H9 (cell line): ENCODE measurements around the gene DCP1B. TPM values are rescaled to one million over a fixed set of nuclear protein-coding genes. Genes with fewer than 3 reads are reported as not detected.

ENCODE experiments used
- DNase-seq: peaks from one replicate; pipeline ENCODE4 v3.0.0-alpha.2; 2017
- H2AFZ ChIP-seq: one replicate; pipeline ENCODE4 v1.6.1; 2013; ENCODE audit warnings: mild to moderate bottlenecking, low read length, control low read depth, moderate library complexity
- H2AK5ac ChIP-seq: 2 replicates; pipeline ENCODE4 v1.6.1; 2013; ENCODE audit warnings: low read length, control low read depth, mixed read lengths; ENCODE audit not compliant: insufficient read length
- H2BK120ac ChIP-seq: one replicate; pipeline ENCODE4 v1.6.1; 2013; ENCODE audit warnings: low read depth, mild to moderate bottlenecking, low read length, control low read depth, inconsistent platforms; ENCODE audit not compliant: poor library complexity, severe bottlenecking
- H2BK12ac ChIP-seq: 2 replicates; pipeline ENCODE4 v1.6.1; 2013; ENCODE audit warnings: low read length, control low read depth, mixed read lengths, low read depth; ENCODE audit not compliant: insufficient read length
- H2BK15ac ChIP-seq: 2 replicates; pipeline ENCODE4 v1.6.1; 2013; ENCODE audit warnings: low read depth, low read length, control low read depth
- H2BK20ac ChIP-seq: one replicate; pipeline ENCODE4 v1.6.1; 2013; ENCODE audit warnings: low read depth, mild to moderate bottlenecking, low read length, control low read depth, inconsistent platforms; ENCODE audit not compliant: poor library complexity, severe bottlenecking
- H2BK5ac ChIP-seq: 2 replicates; pipeline ENCODE4 v1.6.1; 2013; ENCODE audit warnings: low read length, control low read depth, mixed read lengths; ENCODE audit not compliant: insufficient read length
- H3K14ac ChIP-seq: 2 replicates; pipeline ENCODE4 v1.6.1; 2013; ENCODE audit warnings: low read length, control low read depth; ENCODE audit not compliant: insufficient read depth
- H3K18ac ChIP-seq: 2 replicates; pipeline ENCODE4 v1.6.1; 2013; ENCODE audit warnings: low read depth, mild to moderate bottlenecking, mixed read lengths, low read length, control low read depth; ENCODE audit not compliant: insufficient read length
- H3K23ac ChIP-seq: 2 replicates; pipeline ENCODE4 v1.6.1; 2013; ENCODE audit warnings: low read length, control low read depth, mixed read lengths, low read depth; ENCODE audit not compliant: insufficient read length
- H3K23me2 ChIP-seq: 2 replicates; pipeline ENCODE4 v1.6.1; 2013; ENCODE audit warnings: low read depth, mild to moderate bottlenecking, mixed read lengths, low read length, control low read depth; ENCODE audit not compliant: insufficient read length, poor library complexity, severe bottlenecking
- H3K27ac ChIP-seq: 2 replicates; pipeline ENCODE4 v1.5.1; 2013; ENCODE audit warnings: low read length, control low read depth, mixed read lengths, low read depth; ENCODE audit not compliant: insufficient read length
- H3K27me3 ChIP-seq: 2 replicates; pipeline ENCODE4 v1.6.1; 2013; ENCODE audit warnings: low read length, control low read depth, inconsistent platforms; ENCODE audit not compliant: insufficient read depth
- H3K4ac ChIP-seq: 2 replicates; pipeline ENCODE4 v1.6.1; 2013; ENCODE audit warnings: low read depth, mild to moderate bottlenecking, control low read depth, inconsistent platforms, low read length, moderate library complexity
- H3K4me1 ChIP-seq: 2 replicates; pipeline ENCODE4 v1.6.1; 2013; ENCODE audit warnings: low read length, control low read depth, inconsistent platforms; ENCODE audit not compliant: insufficient read depth
- H3K4me2 ChIP-seq: 2 replicates; pipeline ENCODE4 v1.6.1; 2013; ENCODE audit warnings: low read length, control low read depth, mixed read lengths; ENCODE audit not compliant: insufficient read length, insufficient read depth
- H3K56ac ChIP-seq: 2 replicates; pipeline ENCODE4 v1.6.1; 2013; ENCODE audit warnings: low read depth, mild to moderate bottlenecking, mixed read lengths, low read length, control low read depth; ENCODE audit not compliant: insufficient read length
- H3K79me1 ChIP-seq: 2 replicates; pipeline ENCODE4 v1.6.1; 2013; ENCODE audit warnings: low read depth, mild to moderate bottlenecking, moderate library complexity, low read length, control low read depth, inconsistent platforms; ENCODE audit not compliant: insufficient read depth, poor library complexity, severe bottlenecking
- H3K79me2 ChIP-seq: 2 replicates; pipeline ENCODE4 v1.6.1; 2013; ENCODE audit warnings: low read length, control low read depth, inconsistent platforms; ENCODE audit not compliant: insufficient read depth
- H3K9ac ChIP-seq: 2 replicates; pipeline ENCODE4 v1.6.1; 2013; ENCODE audit warnings: low read length, control low read depth, mixed read lengths; ENCODE audit not compliant: insufficient read length; ENCODE audit errors: extremely low read depth
- H3K9me3 ChIP-seq: one replicate; pipeline ENCODE4 v1.6.1; 2013; ENCODE audit warnings: low read depth, low read length, inconsistent platforms; ENCODE audit not compliant: control insufficient read depth
- H3T11ph ChIP-seq: one replicate; pipeline ENCODE4 v1.6.1; 2013; ENCODE audit warnings: mild to moderate bottlenecking, low read length, control low read depth, inconsistent platforms
- H4K20me1 ChIP-seq: one replicate; pipeline ENCODE4 v1.6.1; 2013; ENCODE audit not compliant: control insufficient read depth, insufficient read length, insufficient read depth
- H4K5ac ChIP-seq: 2 replicates; pipeline ENCODE4 v1.6.1; 2013; ENCODE audit warnings: low read depth, mild to moderate bottlenecking, mixed read lengths, low read length, control low read depth; ENCODE audit not compliant: insufficient read length
- H4K8ac ChIP-seq: replicated peaks from 2 replicates; pipeline ENCODE4 v1.6.1; 2013; ENCODE audit warnings: low read length, control low read depth, mixed read lengths, low read depth; ENCODE audit not compliant: insufficient read length
- H4K91ac ChIP-seq: 2 replicates; pipeline ENCODE4 v1.6.1; 2013; ENCODE audit warnings: low read depth, mild to moderate bottlenecking, moderate library complexity, mixed read lengths, low read length, control low read depth; ENCODE audit not compliant: insufficient read length
- H3K27ac Mint-ChIP-seq, 3 experiments: 2 replicates in 2 of 3; 3 replicates in 1 of 3; pipeline ENCODE4 v1.8.0; 2020 to 2021; ENCODE audit warnings: mixed read lengths in 3 of 3, mild to moderate bottlenecking in 1 of 3, moderate library complexity in 1 of 3
- H3K27me3 Mint-ChIP-seq: 2 replicates; pipeline ENCODE4 v1.8.0; 2021; ENCODE audit warnings: low read depth, mild to moderate bottlenecking, moderate library complexity, mixed read lengths
- H3K36me3 Mint-ChIP-seq, 3 experiments: 2 replicates in 2 of 3; 3 replicates in 1 of 3; pipeline ENCODE4 v1.8.0; 2020 to 2021; ENCODE audit warnings: low read depth in 3 of 3, mixed read lengths in 3 of 3; ENCODE audit not compliant: insufficient read depth in 1 of 3
- H3K4me1 Mint-ChIP-seq, 2 experiments: 2 replicates each; pipeline ENCODE4 v1.8.0; 2020; ENCODE audit warnings: mixed read lengths in 2 of 2
- H3K4me3 Mint-ChIP-seq, 2 experiments: 2 replicates in 1 of 2; 3 replicates in 1 of 2; pipeline ENCODE4 v1.8.0; 2020 to 2021; ENCODE audit warnings: mild to moderate bottlenecking in 2 of 2, mixed read lengths in 2 of 2, moderate library complexity in 1 of 2
- H3K9me3 Mint-ChIP-seq, 2 experiments: 2 replicates in 1 of 2; 3 replicates in 1 of 2; pipeline ENCODE4 v1.8.0; 2020; ENCODE audit warnings: mild to moderate bottlenecking in 2 of 2, mixed read lengths in 2 of 2, moderate library complexity in 1 of 2
- CTCF ChIP-seq: fragments of 200-600 bp; sonication (generic); conservative IDR thresholded peaks from 3 replicates; pipeline ENCODE4 v1.8.0; 2021; ENCODE audit warnings: antibody characterized with exemption, mild to moderate bottlenecking
- WGBS: extraction: QIAGEN DNeasy Blood & Tissue Kit; methylation state at CpG from one replicate; pipeline ENCODE4 v1.1.7; 2013; ENCODE audit warnings: missing lambda C conversion rate, low lambda C conversion rate, mixed read lengths; ENCODE audit not compliant: insufficient read length; ENCODE audit errors: extremely low coverage; 5-methylcytosine and 5-hydroxymethylcytosine counted together
- total RNA-seq: library from RNA; stranded (reverse); gene quantifications from 2 replicates; pipeline ENCODE4 v1.2.1, GENCODE V29; 2021

The DCP1B gene
- total RNA-seq, 1 experiment from 2014 or later: 11.2 TPM

- Histone ChIP-seq H3K27me3 (no peaks in the 10 kb centered on the region), H3K14ac (no peak overlapping the region), H2BK12ac (no peak overlapping the region), H4K5ac (no peak overlapping the region), H3K79me2 (no peaks in the 10 kb centered on the region), H2BK15ac (no peak overlapping the region), H3K23me2 (peaks cover 3% of the 10 kb centered on the region), H4K20me1 (no peaks in the 10 kb centered on the region), H3K79me1 (no peaks in the 10 kb centered on the region), H3K4me2 (no peak overlapping the region), H3K9me3 (no peaks in the 10 kb centered on the region), H2AK5ac (no peak overlapping the region), H2BK20ac (no peak overlapping the region), H3K18ac (no peak overlapping the region), H4K8ac (no peak overlapping the region), H3K9ac (no peak overlapping the region), H4K91ac (no peak overlapping the region), H3K56ac (no peak overlapping the region), H3K23ac (no peak overlapping the region), H2BK5ac (no peak overlapping the region), H3T11ph (no peak overlapping the region), H3K4me1 (no peaks in the 10 kb centered on the region; the same call in 1 of the 2 replicates), H2AFZ (no peak overlapping the region), H3K4ac (no peak overlapping the region), H3K27ac (no peak overlapping the region), H2BK120ac (no peak overlapping the region)
- WGBS: no CpG with 5 or more reads among the region's 1 CpG
- no peak overlapping the region for H3K4me3 Mint-ChIP-seq
- no peaks in the 10 kb centered on the region for H3K36me3 Mint-ChIP-seq
- DNase-seq: no peak
- H3K4me1 Mint-ChIP-seq: peaks cover 0 to 7% of the 10 kb centered on the region in 2 experiments; a peak in 3 of 4 replicates
- no peak for TF ChIP-seq CTCF
- H3K27me3 Mint-ChIP-seq: no peaks in the 10 kb centered on the region
- H3K27ac Mint-ChIP-seq: no peak overlapping the region
- H3K9me3 Mint-ChIP-seq: no peaks in the 10 kb centered on the region
Measured at GRCh38 chr12:1972260-1972659, 32.0 kb downstream of the DCP1B start.
